Neuron (in vitro differentiated cells): ENCODE data around the gene VSTM2B.
"Not testable (repeated sequence)": the region's sequence is repeated elsewhere in the genome, so short reads cannot be mapped to it uniquely, and the experiment has no call there.

Source experiments
- H2AFZ ChIP-seq: one replicate; pipeline ENCODE4 v1.6.1; 2013; ENCODE audit warnings: low read depth, mild to moderate bottlenecking, inconsistent platforms, low read length, moderate library complexity
- H3K27me3 ChIP-seq: one replicate; pipeline ENCODE4 v1.6.1; 2013; ENCODE audit warnings: low read length; ENCODE audit not compliant: insufficient read depth
- H3K36me3 ChIP-seq: one replicate; pipeline ENCODE4 v1.6.1; 2013; ENCODE audit warnings: low read length; ENCODE audit not compliant: insufficient read depth
- H3K4me1 ChIP-seq: one replicate; pipeline ENCODE4 v1.6.1; 2013; ENCODE audit warnings: low read length; ENCODE audit not compliant: insufficient read depth
- H3K4me3 ChIP-seq: 2 replicates; pipeline ENCODE4 v1.5.1; 2013; ENCODE audit warnings: mild to moderate bottlenecking, low read length, moderate library complexity
- H3K9me3 ChIP-seq: one replicate; pipeline ENCODE4 v1.6.1; 2013; ENCODE audit warnings: low read length

Gene VSTM2B

DNA sequence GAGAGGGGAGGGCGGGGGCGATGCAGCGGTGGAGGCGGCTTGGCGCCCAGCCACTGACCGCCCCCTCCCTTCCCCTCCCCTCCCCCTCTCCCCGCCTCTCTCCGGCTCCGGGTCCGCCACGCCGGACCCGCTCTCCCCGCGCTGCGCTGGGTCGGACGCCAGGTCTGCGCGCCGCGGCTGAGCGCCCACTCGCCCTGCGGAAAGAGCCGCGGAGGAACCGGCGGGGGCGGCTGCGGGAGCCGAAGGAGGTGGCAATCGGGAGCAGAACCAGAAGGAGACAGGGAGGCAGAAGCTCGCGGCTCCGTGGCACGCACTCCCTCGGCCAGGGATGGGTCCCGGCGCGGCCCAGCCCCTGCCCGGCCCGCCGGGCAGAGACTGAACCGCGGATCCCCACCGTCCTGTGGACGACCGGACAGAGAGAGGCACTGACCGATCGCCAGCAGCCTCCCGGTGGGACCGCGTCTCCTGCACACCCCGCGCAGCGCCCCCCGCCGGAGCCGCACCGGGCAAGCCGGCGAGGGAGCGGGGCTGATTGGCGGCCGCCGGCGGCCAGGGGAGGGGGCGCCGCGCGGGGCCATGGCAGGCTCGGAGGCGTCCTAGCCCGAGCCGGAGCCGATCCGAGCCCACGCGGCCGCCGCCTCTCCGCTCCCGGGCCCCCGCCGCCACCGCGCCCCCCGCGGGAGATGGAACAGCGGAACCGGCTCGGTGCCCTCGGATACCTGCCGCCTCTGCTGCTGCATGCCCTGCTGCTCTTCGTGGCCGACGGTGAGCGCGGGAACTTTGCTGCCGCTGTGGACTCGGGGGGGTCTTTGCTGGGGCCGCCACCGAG is at the start of gene VSTM2B:
Gene VSTM2B (plus strand): TSS at position 94 of the 829 bp plus-strand sequence. CDS start 590 bp downstream, at position 684.
- H3K4me1 ChIP-seq, result peaks cover 4% of the 10 kb centered on the region
- H3K27me3 ChIP-seq, result peaks cover 84% of the 10 kb centered on the region
- no peaks in the 10 kb centered on the region for H3K9me3 ChIP-seq
- H2AFZ ChIP-seq, result no peak within 1 kb of the TSS
- no peaks in the 10 kb centered on the region for H3K36me3 ChIP-seq
- H3K4me3 ChIP-seq, result no peak within 1 kb of the TSS

DNA sequence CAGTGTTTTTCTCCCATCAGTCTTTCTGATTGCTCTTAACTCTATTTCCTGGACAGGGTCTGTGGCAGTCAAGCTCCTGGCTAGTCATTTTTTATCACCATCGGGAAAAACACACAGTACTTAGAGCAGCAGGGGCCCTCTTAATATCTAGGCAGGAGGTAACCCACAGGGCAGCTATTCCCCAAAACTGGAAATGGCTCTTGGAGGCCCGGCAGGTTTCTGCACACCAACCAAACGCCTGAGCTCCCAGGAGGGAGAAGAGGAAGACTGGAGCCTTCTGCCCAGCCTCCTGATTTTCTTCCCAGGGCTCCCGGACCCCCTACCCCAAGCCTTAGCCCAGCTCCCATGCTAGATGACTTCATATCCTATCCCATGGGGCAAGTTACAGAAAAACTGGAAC is 49.3 kb upstream of the VSTM2B start:
- Histone ChIP-seq H3K4me3 (no peak overlapping the region), H3K9me3 (no peaks in the 10 kb centered on the region), H3K27me3 (peaks cover 2% of the 10 kb centered on the region)

DNA sequence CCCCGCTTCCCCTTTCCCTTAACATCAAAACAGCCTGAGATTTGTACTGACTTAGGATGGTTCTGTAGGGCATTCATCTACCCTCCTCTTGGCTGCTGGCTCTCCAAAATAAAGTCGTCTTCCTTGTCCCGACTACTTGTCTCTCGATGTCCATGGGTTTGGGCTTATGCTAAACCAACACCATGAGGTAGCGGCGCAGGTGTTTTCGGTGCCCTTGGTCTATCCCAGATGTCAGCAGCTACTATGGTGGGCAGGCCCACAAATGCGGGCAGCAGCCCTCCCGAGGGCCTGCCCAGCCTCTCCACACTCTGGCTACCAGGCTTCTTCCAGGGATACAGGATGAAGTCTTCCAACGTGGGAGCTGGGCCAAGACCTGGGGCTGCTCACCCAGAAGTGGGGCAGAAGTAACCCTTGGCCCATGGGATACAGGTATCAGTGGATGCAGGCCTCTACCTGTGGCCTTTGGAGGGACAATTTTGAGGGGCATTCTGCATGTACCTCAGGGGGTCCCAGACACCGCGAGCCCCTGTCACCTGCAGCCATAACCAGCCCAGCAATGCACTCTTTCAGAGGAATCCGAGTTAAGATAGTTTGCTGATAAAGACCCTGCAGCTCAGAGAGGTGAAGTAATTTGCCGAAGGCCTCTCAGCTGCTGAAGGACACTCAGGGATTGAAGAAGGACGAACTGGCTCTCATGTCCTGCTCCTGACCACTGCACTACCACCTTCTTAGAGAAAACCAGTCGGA is 47.8 kb upstream of the VSTM2B start:
- Histone ChIP-seq H2AFZ (no peak overlapping the region), H3K27me3 (peaks cover 2% of the 10 kb centered on the region), H3K4me1 (no peaks in the 10 kb centered on the region), H3K4me3 (no peak overlapping the region), H3K36me3 (no peaks in the 10 kb centered on the region), H3K9me3 (no peaks in the 10 kb centered on the region)

More for the DNA sequence above, 49.3 kb upstream of the VSTM2B start:
- H3K4me1 ChIP-seq, result no peaks in the 10 kb centered on the region
- H3K36me3 ChIP-seq, result no peaks in the 10 kb centered on the region
- H2AFZ ChIP-seq, result no peak overlapping the region

DNA sequence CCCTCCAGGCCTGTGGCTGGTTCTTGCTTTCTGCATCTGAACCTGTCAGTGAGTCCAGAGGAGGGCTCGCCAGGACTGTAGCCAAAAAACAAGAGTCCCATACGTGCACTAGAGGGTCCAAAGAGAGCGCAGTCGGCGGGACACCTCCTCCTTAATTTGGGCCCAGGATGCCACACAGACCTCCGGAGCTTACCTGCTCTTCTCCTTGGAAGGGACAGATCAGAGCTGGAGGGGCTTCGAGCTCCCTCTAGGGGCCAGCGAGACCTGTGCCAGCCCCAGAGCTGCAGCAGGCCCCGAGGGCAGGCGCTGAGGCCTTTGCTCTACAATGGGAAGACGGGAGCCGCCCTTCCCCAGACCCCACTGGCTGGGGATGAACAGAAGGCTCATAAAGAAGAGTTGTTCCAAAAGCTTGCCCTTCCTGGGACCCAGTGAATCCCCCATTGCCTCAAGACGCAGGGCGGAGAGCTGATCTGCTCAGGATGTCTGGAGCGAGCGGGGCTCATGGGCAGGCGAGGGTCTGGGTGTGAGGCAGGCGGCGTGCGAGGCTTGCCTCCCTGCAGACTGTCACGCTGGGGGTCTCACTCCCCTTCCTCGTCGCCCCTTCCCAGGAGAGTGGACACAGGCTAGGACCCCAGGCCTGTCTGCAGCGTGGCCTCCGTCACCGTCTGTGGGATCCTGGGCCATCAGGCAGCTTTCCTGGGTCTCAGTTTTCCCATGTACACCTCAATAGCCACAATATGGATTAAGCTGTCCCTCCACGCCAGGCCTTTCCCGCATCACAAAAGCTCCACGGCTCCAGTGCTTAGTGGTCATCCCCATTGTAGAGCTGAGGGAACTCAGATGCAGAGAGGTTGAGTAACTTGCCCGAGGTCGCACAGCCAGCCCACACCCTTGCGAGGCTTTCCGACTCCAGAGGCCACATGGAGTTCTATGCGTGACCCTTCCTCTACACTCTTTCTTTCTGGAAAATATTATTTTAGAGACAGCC is 46.9 kb upstream of the VSTM2B start:
- no peaks in the 10 kb centered on the region for H3K4me1 ChIP-seq
- peaks cover 2% of the 10 kb centered on the region for H3K27me3 ChIP-seq
- no peak overlapping the region for H2AFZ ChIP-seq
- no peak overlapping the region for H3K4me3 ChIP-seq
- H3K36me3 ChIP-seq, result no peaks in the 10 kb centered on the region
- H3K9me3 ChIP-seq, result no peaks in the 10 kb centered on the region

DNA sequence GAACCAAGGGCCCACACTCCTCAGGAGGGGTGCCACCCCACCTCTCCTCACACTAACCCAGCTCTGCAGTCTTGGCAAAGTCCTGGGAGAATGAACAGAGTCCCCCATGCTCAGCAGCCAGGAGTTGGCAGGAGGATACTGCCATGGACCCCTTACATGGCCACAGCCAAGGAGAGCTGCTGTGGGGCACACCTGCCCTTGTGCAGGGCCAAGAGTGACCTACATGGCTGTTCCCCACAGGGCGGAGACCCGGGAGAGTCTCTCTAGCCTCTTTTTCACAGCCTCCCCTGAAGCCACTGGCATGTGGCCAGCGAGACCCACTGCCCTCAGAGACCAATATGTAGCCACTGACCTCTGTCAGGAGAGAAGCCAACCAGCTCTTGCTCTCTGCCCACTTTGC is 45.9 kb upstream of the VSTM2B start:
- no peak overlapping the region for H3K4me3 ChIP-seq

DNA sequence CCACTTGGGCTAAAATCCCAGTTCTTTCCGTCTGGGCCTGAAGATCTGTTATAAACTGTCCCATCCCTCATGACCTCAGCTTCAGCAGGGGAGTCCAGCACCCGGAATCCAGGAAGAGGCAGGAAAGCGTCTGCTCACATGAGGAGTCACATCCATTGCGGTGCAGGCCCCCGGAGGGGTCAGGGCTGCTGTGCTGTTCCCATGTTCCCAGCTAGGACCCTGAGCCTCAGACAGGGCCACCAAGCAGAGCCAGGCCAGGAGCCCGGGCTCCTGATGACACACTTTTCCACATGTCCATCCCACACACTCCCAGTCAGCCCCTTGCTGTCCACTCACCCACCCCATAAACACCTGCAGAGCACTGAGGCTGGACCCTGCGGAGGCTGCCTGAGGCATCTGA is 45.3 kb upstream of the VSTM2B start:
- Histone ChIP-seq H3K27me3 (peaks cover 5% of the 10 kb centered on the region), H3K36me3 (no peaks in the 10 kb centered on the region), H3K9me3 (no peaks in the 10 kb centered on the region), H2AFZ (no peak overlapping the region), H3K4me3 (no peak overlapping the region), H3K4me1 (no peaks in the 10 kb centered on the region)

More for the DNA sequence above, 45.9 kb upstream of the VSTM2B start:
- no peaks in the 10 kb centered on the region for H3K4me1 ChIP-seq
- H3K9me3 ChIP-seq, result no peaks in the 10 kb centered on the region
- peaks cover 2% of the 10 kb centered on the region for H3K27me3 ChIP-seq
- H3K36me3 ChIP-seq, result no peaks in the 10 kb centered on the region
- H2AFZ ChIP-seq, result no peak overlapping the region

DNA sequence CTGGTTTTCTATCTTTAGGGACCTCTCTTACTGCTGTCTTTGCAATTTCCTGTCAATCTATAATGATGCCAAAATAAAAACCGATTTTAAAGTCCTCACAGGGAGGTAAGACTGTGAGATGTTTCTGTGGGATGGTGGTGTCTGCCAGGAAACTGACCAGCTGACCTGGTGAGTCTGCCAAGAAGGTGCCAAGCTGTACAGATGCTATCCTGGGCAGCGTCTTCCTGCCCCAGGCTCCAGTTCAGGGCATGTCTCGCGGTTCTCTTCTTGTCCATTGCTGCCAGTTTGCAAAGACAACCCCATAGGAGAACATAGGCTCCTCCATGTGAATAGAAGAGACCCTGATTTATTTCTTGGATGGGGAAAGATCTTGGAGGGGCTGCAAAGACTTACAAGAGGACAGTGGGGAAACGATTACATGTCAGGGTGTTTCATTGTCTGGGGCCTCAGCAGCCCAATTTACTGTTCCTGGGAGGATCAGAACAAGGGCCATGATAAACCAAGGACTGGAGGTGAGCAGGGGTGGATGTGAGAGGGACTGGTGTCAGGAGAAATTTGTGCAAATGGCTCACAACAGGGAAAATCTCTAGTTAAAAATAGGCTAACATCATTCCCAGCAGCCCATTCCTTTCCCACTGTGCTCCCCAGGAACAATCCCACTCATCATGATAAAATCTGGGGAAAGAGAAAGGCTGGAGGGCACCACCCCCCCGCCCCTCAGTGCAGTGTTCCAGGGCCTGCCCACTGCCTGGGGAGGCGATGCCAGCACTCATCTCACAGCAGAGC is 42.7 kb upstream of the VSTM2B start:
- no peak overlapping the region for H3K4me3 ChIP-seq

DNA sequence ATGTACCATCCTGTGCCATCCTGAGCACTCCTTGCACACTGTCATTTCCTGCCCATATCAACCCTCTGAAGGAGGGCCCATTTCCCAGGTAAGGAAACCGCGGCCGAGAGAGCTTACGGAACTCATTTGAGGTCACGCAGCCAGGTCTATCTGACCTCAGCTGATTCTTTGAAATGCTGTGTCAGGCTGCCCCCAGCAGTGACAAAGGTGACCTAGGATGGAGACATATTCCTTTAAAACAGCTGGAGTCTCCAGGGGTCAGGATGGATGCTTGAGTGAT is 42.2 kb upstream of the VSTM2B start:
- Histone ChIP-seq H3K9me3 (no peaks in the 10 kb centered on the region), H3K27me3 (peaks cover 3% of the 10 kb centered on the region), H2AFZ (no peak overlapping the region), H3K4me1 (no peaks in the 10 kb centered on the region), H3K36me3 (no peaks in the 10 kb centered on the region), H3K4me3 (no peak overlapping the region)

More for the DNA sequence above, 42.7 kb upstream of the VSTM2B start:
- H2AFZ ChIP-seq, result no peak overlapping the region
- no peaks in the 10 kb centered on the region for H3K4me1 ChIP-seq
- H3K36me3 ChIP-seq, result no peaks in the 10 kb centered on the region
- no peaks in the 10 kb centered on the region for H3K9me3 ChIP-seq
- peaks cover 3% of the 10 kb centered on the region for H3K27me3 ChIP-seq

DNA sequence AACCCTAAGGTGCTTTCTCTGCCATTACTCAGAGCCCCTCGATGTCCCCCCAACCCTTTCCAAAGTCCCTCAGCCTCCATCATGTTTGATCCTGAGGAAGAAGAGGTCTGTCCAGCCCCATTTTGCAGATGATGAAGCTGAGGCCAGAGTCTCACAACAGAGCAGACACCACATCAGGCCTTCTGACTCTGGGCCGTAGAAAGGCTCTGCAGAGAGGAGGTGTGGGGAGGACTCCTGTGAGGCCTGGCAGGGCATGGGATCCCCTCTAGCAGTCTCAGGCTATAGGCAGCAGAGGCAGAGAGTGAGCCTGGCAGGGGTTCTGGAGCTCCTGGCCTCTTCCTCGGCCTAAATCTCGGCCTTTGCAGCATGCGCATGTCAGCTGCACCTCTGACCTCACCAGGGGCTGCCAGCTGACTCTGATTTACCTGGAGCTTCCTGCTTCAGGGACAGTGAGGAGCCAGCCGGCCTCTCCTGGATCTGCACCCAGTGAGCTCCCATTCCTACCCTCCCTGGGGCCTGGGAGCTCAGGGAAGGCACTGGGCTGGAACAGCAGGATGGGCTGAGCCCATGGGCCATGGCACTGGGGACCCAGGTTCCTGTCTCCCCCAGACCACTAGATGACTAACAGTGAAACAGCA is 41.7 kb upstream of the VSTM2B start:
- Histone ChIP-seq H2AFZ (no peak overlapping the region), H3K27me3 (peaks cover 3% of the 10 kb centered on the region), H3K9me3 (no peaks in the 10 kb centered on the region), H3K36me3 (no peaks in the 10 kb centered on the region), H3K4me3 (no peak overlapping the region), H3K4me1 (no peaks in the 10 kb centered on the region)

DNA sequence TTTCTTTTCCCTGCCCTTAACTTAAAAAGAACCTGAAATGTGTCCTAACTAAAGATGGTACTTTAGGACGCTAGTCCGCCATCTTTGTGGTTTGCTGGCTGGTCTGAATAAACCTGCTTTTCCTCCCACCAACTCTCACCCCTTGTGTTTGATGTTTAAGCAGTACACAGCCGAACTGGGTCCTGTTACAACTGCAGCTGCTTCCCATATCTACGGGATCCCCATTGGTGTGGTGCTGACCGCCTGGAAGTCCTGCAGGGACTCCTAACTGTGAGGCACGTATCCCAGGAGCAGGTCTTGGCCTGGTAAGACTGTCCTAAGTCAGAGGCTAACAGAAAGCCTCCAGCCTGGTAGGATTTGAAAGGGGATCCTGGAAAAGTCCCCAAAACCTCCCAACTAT is 40.9 kb upstream of the VSTM2B start:
- H3K27me3 ChIP-seq, result peaks cover 3% of the 10 kb centered on the region
- no peaks in the 10 kb centered on the region for H3K36me3 ChIP-seq
- no peak overlapping the region for H2AFZ ChIP-seq
- H3K4me1 ChIP-seq, result no peaks in the 10 kb centered on the region
- no peaks in the 10 kb centered on the region for H3K9me3 ChIP-seq
- no peak overlapping the region for H3K4me3 ChIP-seq

DNA sequence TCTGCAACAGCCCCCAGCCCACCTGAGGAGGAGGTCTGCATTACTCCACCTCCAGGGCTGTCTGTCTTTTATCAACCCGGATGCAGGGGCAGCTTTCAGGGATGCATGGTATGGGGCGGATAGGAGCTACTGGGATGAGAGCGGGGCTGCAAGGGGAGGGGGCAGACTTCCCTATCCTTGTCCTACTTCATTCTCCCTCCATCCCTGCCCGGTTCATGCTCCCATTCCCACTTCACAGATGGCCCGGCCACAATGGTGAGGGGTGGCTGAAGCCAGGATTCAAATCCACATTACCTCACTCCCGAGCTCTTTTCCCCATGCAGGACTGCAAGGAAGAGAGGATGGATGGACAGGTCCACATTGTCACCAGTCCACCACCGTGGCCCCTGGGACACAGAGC is 40.5 kb upstream of the VSTM2B start:
- no peaks in the 10 kb centered on the region for H3K9me3 ChIP-seq
- H3K4me3 ChIP-seq, result no peak overlapping the region
- H3K4me1 ChIP-seq, result no peaks in the 10 kb centered on the region
- no peaks in the 10 kb centered on the region for H3K36me3 ChIP-seq
- peaks cover 5% of the 10 kb centered on the region for H3K27me3 ChIP-seq
- H2AFZ ChIP-seq, result no peak overlapping the region

DNA sequence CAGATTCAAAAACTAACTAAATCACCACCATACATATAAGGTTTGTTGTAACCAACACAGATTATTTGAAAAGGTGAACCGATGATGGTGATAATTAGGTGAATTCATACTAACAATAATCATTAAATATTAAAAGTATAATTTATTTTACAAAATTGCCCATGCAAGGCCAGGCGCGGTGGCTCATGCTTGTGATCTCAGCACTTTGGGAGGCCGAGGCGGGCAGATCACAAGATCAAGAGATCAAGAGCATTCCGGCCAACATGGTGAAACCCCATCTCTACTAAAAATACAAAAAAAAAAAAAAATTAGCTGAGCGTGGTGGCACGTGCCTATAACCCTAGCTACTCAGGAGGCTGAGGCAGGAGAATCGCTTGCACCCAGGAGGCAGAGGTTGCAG is 38.8 kb upstream of the VSTM2B start:
- H3K4me1 ChIP-seq, result not testable (repeated sequence)

More for the DNA sequence above, 38.8 kb upstream of the VSTM2B start:
- H3K4me3 ChIP-seq, H3K9me3 ChIP-seq, H3K36me3 ChIP-seq, H2AFZ ChIP-seq: not testable (repeated sequence)
- H3K27me3 ChIP-seq, result peaks cover 14% of the 10 kb centered on the region
